HG03097 (cell line): ENCODE data around the gene ATXN2.

ENCODE experiments used
- ATAC-seq: cut with Tn5 transposase; IDR thresholded peaks from one replicate; pipeline ENCODE4 v1.9.1; 2021; ENCODE audit not compliant: unreplicated experiment, low FRiP score

The ATXN2 gene

GRCh38 chr12:111454716-111455447 is 144.2 kb downstream of the ATXN2 start:
- ATAC-seq, result no peak

GRCh38 chr12:111454311-111454710 is 144.8 kb downstream of the ATXN2 start:
- ATAC-seq, result no peak

GRCh38 chr12:111453071-111453989 is 145.8 kb downstream of the ATXN2 start:
- no peak for ATAC-seq

- ATAC-seq, result no peak
These were observed 147.4 kb downstream of the ATXN2 start for GRCh38 chr12:111451649-111452129.

- no peak for ATAC-seq
These were observed 147.9 kb downstream of the ATXN2 start for GRCh38 chr12:111451232-111451631.

- no peak for ATAC-seq
These were observed 148.4 kb downstream of the ATXN2 start for GRCh38 chr12:111450676-111451075.

GRCh38 chr12:111448846-111449790 is 150.0 kb downstream of the ATXN2 start:
- ATAC-seq, result no peak

- no peak for ATAC-seq
These were observed 150.8 kb downstream of the ATXN2 start for GRCh38 chr12:111448266-111448830.

GRCh38 chr12:111447571-111448265 is 151.4 kb downstream of the ATXN2 start:
- no peak for ATAC-seq

GRCh38 chr12:111446631-111447570 is 152.2 kb downstream of the ATXN2 start:
- no peak for ATAC-seq

- ATAC-seq, result no peak
These were observed 153.2 kb downstream of the ATXN2 start for GRCh38 chr12:111445726-111446581.

- ATAC-seq, result peak; percentile 87
These were observed 154.0 kb downstream of the ATXN2 start for GRCh38 chr12:111444925-111445725.

- peak; percentile 30 for ATAC-seq
These were observed 154.7 kb downstream of the ATXN2 start for GRCh38 chr12:111444314-111444924.

GRCh38 chr12:111443586-111443985 is 155.5 kb downstream of the ATXN2 start:
- no peak for ATAC-seq

- ATAC-seq, result no peak
These were observed 156.0 kb downstream of the ATXN2 start for GRCh38 chr12:111443086-111443485.

GRCh38 chr12:111442301-111443045 is 156.6 kb downstream of the ATXN2 start:
- ATAC-seq, result no peak
